Measurements from ENCODE around the gene LOC128125822.

The LOC128125822 gene

GRCh38 chr6:63546697-63547096, 25.6 kb upstream of the LOC128125822 start:
- no peaks in the 10 kb centered on the region for H4K20me1 ChIP-seq (ENCODE audit: low read depth, low read length)
- H3K36me3 ChIP-seq (ENCODE audit: low read length), result no peaks in the 10 kb centered on the region
- H3K9ac ChIP-seq (ENCODE audit: low read length), result no peak overlapping the region
- H2AFZ ChIP-seq (ENCODE audit: low read depth, low read length, severe bottlenecking), result no peak overlapping the region
- H3F3A ChIP-seq (ENCODE audit: insufficient read depth), result no peaks in the 10 kb centered on the region
- no peaks in the 10 kb centered on the region for H3K79me2 ChIP-seq (ENCODE audit: insufficient read depth, low read length)
- TF ChIP-seq CTCF (IDR thresholded peaks at IDR 0.05; ENCODE audit: insufficient read depth, low read length, poor library complexity, severe bottlenecking) (no peak), EZH2phosphoT487 (conservative IDR thresholded peaks at IDR 0.05; ENCODE audit: low read length) (no peak)
- H3K9me3 ChIP-seq (ENCODE audit: insufficient read depth, low read length), result no peaks in the 10 kb centered on the region
- no peaks in the 10 kb centered on the region for H3K9me2 ChIP-seq (replicated peaks; ENCODE audit: insufficient read depth, low read length)
- H3K4me2 ChIP-seq (ENCODE audit: low read depth, low read length, poor library complexity, severe bottlenecking), result no peak overlapping the region
- H3K4me3 ChIP-seq (ENCODE audit: insufficient read depth, low read length, poor library complexity, severe bottlenecking), result no peak overlapping the region
- H3K27ac ChIP-seq (ENCODE audit: low read depth, low read length), result no peak overlapping the region
- no peaks in the 10 kb centered on the region for H3K27me3 ChIP-seq (ENCODE audit: low read length)

- H3K9me3 ChIP-seq (ENCODE audit: insufficient read depth, low read length), result no peaks in the 10 kb centered on the region
- H3K4me2 ChIP-seq (ENCODE audit: low read depth, low read length, poor library complexity, severe bottlenecking), result no peak overlapping the region
- no peaks in the 10 kb centered on the region for H3F3A ChIP-seq (ENCODE audit: insufficient read depth)
- no peak overlapping the region for H2AFZ ChIP-seq (ENCODE audit: low read depth, low read length, severe bottlenecking)
- TF ChIP-seq CTCF (IDR thresholded peaks at IDR 0.05; ENCODE audit: insufficient read depth, low read length, poor library complexity, severe bottlenecking) (no peak), EZH2phosphoT487 (conservative IDR thresholded peaks at IDR 0.05; ENCODE audit: low read length) (no peak)
- no peaks in the 10 kb centered on the region for H3K36me3 ChIP-seq (ENCODE audit: low read length)
- H4K20me1 ChIP-seq (ENCODE audit: low read depth, low read length), result no peaks in the 10 kb centered on the region
- no peak overlapping the region for H3K9ac ChIP-seq (ENCODE audit: low read length)
- no peak overlapping the region for H3K4me3 ChIP-seq (ENCODE audit: insufficient read depth, low read length, poor library complexity, severe bottlenecking)
- no peaks in the 10 kb centered on the region for H3K9me2 ChIP-seq (replicated peaks; ENCODE audit: insufficient read depth, low read length)
- H3K27ac ChIP-seq (ENCODE audit: low read depth, low read length), result no peak overlapping the region
- no peaks in the 10 kb centered on the region for H3K27me3 ChIP-seq (ENCODE audit: low read length)
- no peaks in the 10 kb centered on the region for H3K79me2 ChIP-seq (ENCODE audit: insufficient read depth, low read length)
Observed at GRCh38 chr6:63549076-63549475, 23.2 kb upstream of the LOC128125822 start.

GRCh38 chr6:63553208-63553607, 19.1 kb upstream of the LOC128125822 start:
- no peaks in the 10 kb centered on the region for H3K79me2 ChIP-seq (ENCODE audit: insufficient read depth, low read length)
- H3K4me2 ChIP-seq (ENCODE audit: low read depth, low read length, poor library complexity, severe bottlenecking), result no peak overlapping the region
- H3K27ac ChIP-seq (ENCODE audit: low read depth, low read length), result no peak overlapping the region
- no peaks in the 10 kb centered on the region for H3K9me2 ChIP-seq (replicated peaks; ENCODE audit: insufficient read depth, low read length)
- TF ChIP-seq EZH2phosphoT487 (conservative IDR thresholded peaks at IDR 0.05; ENCODE audit: low read length), result no peak
- no peak for TF ChIP-seq CTCF (IDR thresholded peaks at IDR 0.05; ENCODE audit: insufficient read depth, low read length, poor library complexity, severe bottlenecking)
- no peaks in the 10 kb centered on the region for H3F3A ChIP-seq (ENCODE audit: insufficient read depth)
- H2AFZ ChIP-seq (ENCODE audit: low read depth, low read length, severe bottlenecking), result no peak overlapping the region
- no peaks in the 10 kb centered on the region for H3K27me3 ChIP-seq (ENCODE audit: low read length)
- no peak overlapping the region for H3K4me3 ChIP-seq (ENCODE audit: insufficient read depth, low read length, poor library complexity, severe bottlenecking)
- H3K9me3 ChIP-seq (ENCODE audit: insufficient read depth, low read length), result no peaks in the 10 kb centered on the region
- H4K20me1 ChIP-seq (ENCODE audit: low read depth, low read length), result no peaks in the 10 kb centered on the region
- no peak overlapping the region for H3K9ac ChIP-seq (ENCODE audit: low read length)
- H3K36me3 ChIP-seq (ENCODE audit: low read length), result no peaks in the 10 kb centered on the region

All from SU-DHL-6 (cell line).